ENCODE results near the gene APBB2.

APBB2 gene

GRCh38 chr4:40875507-40876150 lies 338.7 kb downstream of the APBB2 start:
- in situ Hi-C loops (cut with HindIII; ENCODE audit: low sequenced_read_pairs), result no loop called here

DNA sequence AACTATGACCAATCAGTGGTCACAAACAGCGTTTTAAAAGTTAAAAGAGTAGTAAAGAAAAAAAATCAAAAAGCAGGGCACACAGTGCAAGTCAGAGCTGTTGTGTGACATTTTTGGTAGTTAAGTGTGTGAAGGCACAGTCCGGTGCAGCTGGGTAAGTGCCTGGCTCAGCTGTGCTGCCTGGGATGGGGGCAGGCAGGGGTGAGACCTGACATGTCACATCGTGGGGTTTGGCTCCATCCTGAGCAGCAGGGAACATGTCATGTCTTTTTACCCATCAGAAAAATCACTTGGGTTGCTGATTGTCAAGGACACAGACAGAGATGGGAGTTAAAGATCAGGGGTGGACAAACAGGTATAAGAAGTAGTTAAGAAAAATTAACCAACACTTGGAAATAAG lies 339.4 kb downstream of the APBB2 start:
- in situ Hi-C loops (cut with HindIII; ENCODE audit: low sequenced_read_pairs), result no loop called here

- in situ Hi-C loops (cut with HindIII; ENCODE audit: low sequenced_read_pairs), result no loop called here
Observed at GRCh38 chr4:40874331-40874730, 340.0 kb downstream of the APBB2 start.

DNA sequence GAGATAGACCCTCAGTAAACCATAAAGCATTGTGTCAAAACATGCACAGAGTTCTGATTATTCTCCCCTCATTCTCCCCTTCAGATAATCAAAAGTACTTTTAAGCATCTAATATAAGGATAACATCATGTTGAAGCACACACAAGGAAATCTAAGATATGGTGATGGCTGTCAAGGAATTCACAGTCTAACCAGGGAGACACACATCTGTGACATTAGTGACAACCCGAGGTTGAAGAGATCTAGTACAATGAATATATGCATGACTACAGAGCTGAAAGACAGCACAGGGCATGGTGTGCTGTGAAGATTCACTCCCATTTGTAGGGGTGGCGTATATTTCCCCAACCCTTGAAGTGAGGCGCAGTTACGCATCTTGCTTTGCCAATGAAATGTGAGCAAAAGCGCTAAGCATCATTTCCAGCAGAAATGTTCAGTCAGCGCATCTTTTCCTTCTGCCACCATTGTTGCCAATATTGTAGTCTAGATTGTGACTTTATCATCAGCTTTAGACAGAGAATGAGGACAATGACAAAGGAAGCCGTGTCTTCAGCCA lies 342.6 kb downstream of the APBB2 start:
- in situ Hi-C loops (cut with HindIII; ENCODE audit: low sequenced_read_pairs), result no loop called here

- in situ Hi-C loops (cut with HindIII; ENCODE audit: low sequenced_read_pairs), result no loop called here
Observed at GRCh38 chr4:40870150-40870549, 344.2 kb downstream of the APBB2 start.

DNA sequence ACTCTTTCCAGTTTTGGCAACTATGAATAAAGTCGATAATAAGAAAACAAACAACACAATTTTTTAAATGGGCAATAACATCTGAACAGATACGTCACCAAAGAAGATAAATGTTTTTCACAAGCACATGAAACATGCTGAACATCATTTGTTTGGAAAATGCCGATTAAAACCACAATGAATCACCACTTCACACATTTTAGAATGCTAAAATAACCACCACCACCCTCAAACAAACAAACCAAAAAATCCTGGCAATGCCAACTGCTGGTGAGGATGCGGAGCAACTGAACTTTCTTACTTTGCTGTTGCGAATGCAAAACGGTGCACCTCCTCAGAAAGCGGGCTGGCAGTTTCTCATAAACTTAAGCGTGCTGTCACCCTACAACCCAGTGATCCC lies 348.6 kb downstream of the APBB2 start:
- in situ Hi-C loops (cut with HindIII; ENCODE audit: low sequenced_read_pairs), result no loop called here

DNA sequence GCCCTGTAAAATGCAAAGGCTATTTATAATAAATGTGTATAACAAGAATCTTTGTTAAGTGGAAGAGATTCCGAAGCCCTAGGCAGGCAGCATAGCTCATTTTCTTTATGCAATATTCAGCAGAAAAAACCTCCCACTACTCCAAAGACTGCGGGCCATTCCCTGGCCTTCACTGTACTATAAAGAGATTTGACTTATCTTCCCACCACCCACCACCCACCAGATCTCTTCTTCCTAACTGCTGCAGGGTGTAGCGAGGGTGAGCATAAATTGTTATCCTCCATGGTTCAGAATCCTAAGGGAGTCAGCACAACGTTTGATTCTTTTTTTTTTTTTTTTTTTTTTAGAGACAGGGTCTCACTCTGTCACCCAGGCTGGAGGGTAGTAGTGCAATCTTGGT lies 349.8 kb downstream of the APBB2 start:
- in situ Hi-C loops (cut with HindIII; ENCODE audit: low sequenced_read_pairs), result no loop called here

DNA sequence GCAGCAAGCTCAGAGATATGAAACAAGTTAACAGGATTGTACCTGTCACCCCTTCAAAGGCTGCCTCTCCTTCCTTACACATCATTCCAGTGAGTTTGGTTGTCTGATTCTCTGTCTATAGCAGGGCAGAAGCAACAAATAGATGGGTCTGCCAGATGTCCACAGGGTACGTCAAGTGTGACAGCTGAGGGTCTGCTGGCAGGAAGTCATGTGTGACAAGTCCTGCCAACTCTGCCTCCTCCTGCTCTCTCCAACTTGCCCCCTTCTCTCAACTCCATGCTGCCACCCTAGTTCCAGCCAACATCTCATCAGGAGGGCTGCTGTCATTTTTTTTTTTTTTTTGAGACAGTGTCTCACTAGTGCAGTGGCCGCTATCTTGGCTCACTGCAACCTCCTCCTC lies 355.4 kb downstream of the APBB2 start:
- in situ Hi-C loops (cut with HindIII; ENCODE audit: low sequenced_read_pairs), result no loop called here

- in situ Hi-C loops (cut with HindIII; ENCODE audit: low sequenced_read_pairs), result no loop called here
Observed at GRCh38 chr4:40857956-40858355, 356.4 kb downstream of the APBB2 start.

- in situ Hi-C loops (cut with HindIII; ENCODE audit: low sequenced_read_pairs), result no loop called here
Observed at GRCh38 chr4:40856840-40857362, 357.4 kb downstream of the APBB2 start.

DNA sequence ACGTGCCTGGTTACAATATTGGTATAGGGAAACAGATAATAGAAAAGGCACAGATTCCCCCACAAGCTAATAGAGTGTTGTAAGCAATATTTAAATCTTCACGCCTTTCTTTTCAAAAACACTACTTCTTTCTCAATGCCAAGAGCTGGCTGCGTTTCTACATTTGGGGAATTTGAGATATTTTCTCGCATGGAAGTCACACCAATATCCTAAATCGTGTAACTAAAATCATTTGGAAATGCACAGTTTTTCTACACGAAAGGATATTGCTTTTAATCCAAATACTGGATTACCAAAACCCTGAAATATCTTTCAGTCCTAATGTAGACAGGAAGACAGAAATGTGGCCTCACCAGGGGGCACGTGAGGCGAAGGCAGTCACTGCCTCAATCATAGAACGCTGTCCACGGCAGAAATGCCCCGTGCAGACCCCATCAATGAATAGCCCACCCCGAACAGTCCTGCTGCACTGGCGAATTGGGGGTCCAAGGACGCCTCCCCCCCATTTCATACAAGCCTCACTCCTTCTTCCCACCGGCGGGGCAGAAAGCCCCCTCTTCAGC lies 358.0 kb downstream of the APBB2 start:
- in situ Hi-C loops (cut with HindIII; ENCODE audit: low sequenced_read_pairs), result no loop called here

GRCh38 chr4:40850496-40850895 lies 363.8 kb downstream of the APBB2 start:
- in situ Hi-C loops (cut with HindIII; ENCODE audit: low sequenced_read_pairs), result no loop called here

GRCh38 chr4:40848940-40849339 lies 365.4 kb downstream of the APBB2 start:
- in situ Hi-C loops (cut with HindIII; ENCODE audit: low sequenced_read_pairs), result no loop called here

DNA sequence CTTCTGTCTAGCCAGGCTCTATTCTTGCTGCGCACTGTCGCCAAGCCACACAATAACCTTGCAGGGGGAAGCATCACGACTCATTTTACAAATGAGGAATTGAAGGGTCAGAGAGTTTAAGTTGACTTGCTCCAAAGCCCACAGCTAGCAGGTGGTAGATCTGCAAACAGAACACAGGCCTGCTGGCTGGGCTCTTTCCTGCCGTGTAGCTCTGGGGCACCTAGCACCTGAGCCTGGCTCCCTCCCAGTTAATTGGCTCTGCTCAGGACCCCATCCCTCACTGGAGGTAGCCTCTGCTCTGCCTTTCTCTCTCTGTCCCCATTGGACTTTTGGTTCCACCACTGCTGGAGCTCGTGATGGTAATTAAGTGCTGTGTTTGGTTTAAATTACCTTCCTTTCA lies 366.1 kb downstream of the APBB2 start:
- in situ Hi-C loops (cut with HindIII; ENCODE audit: low sequenced_read_pairs), result no loop called here

- in situ Hi-C loops (cut with HindIII; ENCODE audit: low sequenced_read_pairs), result no loop called here
Observed at GRCh38 chr4:40846532-40846931, 367.8 kb downstream of the APBB2 start.

- in situ Hi-C loops (cut with HindIII; ENCODE audit: low sequenced_read_pairs), result no loop called here
Observed at GRCh38 chr4:40845154-40845835, 369.0 kb downstream of the APBB2 start.

GRCh38 chr4:40844261-40844660 lies 370.1 kb downstream of the APBB2 start:
- in situ Hi-C loops (cut with HindIII; ENCODE audit: low sequenced_read_pairs), result loop anchor here (5.0 kb wide), 1 partner anchor 62 kb away; no protein-coding TSS in a partner anchor

DNA sequence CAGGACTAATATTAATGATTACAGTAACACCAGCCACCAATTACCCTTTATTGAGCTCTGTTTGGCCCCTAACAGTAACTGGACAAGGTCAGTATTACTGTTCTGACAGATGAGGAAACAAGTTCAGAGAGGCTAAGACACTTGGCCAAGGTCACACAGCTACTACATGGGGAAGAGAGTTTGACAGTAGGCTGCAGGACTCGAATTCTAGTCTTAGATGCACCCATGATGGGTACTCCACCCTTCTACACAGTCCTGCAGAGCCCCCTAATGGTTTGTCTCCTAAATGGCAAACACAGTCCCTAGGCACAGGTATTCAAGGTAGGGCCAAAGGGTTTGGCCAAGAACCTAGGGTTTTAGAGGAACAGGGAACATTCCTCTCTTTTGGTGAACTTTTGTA lies 370.6 kb downstream of the APBB2 start:
- in situ Hi-C loops (cut with HindIII; ENCODE audit: low sequenced_read_pairs), result loop anchor here (5.0 kb wide), 1 partner anchor 61 kb away; no protein-coding TSS in a partner anchor

GRCh38 chr4:40842725-40843423 lies 371.5 kb downstream of the APBB2 start:
- in situ Hi-C loops (cut with HindIII; ENCODE audit: low sequenced_read_pairs), result loop anchor here (5.0 kb wide), 1 partner anchor 61 kb away; no protein-coding TSS in a partner anchor

GRCh38 chr4:40842318-40842717 lies 372.0 kb downstream of the APBB2 start:
- in situ Hi-C loops (cut with HindIII; ENCODE audit: low sequenced_read_pairs), result loop anchor here (5.0 kb wide), 1 partner anchor 60 kb away; no protein-coding TSS in a partner anchor
